Cardiac fibroblast (primary cell): ENCODE results near the gene DKKL1.
"Not testable (repeated sequence)": the region's sequence is repeated elsewhere in the genome, so short reads cannot be mapped to it uniquely, and the experiment has no call there.

Source experiments
- DNase-seq, 2 donors: peaks; one replicate each; pipeline versions ENCODE4 v3.0.0 to v3.0.0-alpha.2; 2010; ENCODE audit warnings: low read depth in 2 of 2
- H3K4me3 ChIP-seq, 2 donors: replicated peaks in 1 of 2; 1 replicate in 1 of 2; 2 replicates in 1 of 2; pipeline ENCODE4 v1.5.1; 2011; ENCODE audit warnings: low read depth in 2 of 2, low read length in 2 of 2, mild to moderate bottlenecking in 2 of 2, moderate library complexity in 1 of 2
- TF ChIP-seq, protein P1 (sequence below): IDR thresholded peaks from one replicate; pipeline ENCODE4 v1.5.1; 2011; ENCODE audit warnings: low read depth, mild to moderate bottlenecking, low read length, inconsistent platforms

DKKL1 gene

DNA sequence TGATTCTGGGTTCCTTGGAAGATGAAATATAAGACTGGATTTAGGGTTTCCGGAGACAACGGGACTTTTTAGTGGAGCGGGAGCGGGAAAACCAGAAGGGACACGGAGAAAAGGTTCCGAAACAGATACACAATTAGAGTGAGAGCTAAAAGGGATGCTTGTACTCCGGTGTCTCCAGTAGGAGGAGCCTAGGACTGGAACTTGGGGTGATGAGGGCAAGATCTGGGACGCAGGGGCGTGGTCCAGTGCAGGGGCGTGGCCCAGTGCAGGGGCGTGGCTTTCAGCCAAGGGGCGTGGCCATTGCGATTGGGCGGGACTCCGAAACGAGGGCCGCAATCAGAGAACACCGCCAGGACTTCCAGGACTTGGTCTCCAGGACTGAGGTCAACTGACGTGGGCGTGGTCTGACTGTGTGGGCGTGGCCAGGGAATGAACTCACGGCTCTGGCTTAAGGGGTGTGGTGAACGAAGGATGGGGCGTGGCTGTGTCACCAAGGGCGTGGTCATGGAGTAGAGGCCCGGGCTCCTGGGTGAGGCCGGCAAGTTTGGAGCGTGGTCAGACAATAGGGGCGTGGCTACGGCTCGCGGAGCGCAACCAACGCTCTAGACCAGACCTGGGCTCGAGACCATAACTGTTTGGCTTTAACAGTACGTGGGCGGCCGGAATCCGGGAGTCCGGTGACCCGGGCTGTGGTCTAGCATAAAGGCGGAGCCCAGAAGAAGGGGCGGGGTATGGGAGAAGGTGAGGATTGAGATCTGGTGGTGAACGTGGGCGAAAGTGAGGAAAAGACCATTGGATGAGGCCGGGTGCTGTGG, at the start of gene DKKL1:
DKKL1 (plus strand) TSS at position 610 of the 815 bp plus-strand sequence; CDS start at position 732, 122 bp downstream.
- TF ChIP-seq, protein P1, sequence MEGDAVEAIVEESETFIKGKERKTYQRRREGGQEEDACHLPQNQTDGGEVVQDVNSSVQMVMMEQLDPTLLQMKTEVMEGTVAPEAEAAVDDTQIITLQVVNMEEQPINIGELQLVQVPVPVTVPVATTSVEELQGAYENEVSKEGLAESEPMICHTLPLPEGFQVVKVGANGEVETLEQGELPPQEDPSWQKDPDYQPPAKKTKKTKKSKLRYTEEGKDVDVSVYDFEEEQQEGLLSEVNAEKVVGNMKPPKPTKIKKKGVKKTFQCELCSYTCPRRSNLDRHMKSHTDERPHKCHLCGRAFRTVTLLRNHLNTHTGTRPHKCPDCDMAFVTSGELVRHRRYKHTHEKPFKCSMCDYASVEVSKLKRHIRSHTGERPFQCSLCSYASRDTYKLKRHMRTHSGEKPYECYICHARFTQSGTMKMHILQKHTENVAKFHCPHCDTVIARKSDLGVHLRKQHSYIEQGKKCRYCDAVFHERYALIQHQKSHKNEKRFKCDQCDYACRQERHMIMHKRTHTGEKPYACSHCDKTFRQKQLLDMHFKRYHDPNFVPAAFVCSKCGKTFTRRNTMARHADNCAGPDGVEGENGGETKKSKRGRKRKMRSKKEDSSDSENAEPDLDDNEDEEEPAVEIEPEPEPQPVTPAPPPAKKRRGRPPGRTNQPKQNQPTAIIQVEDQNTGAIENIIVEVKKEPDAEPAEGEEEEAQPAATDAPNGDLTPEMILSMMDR: no peak
- peak within 1 kb of the TSS; percentile 80 to 93 for H3K4me3 ChIP-seq
- DNase-seq: peak; percentile 100

DNA sequence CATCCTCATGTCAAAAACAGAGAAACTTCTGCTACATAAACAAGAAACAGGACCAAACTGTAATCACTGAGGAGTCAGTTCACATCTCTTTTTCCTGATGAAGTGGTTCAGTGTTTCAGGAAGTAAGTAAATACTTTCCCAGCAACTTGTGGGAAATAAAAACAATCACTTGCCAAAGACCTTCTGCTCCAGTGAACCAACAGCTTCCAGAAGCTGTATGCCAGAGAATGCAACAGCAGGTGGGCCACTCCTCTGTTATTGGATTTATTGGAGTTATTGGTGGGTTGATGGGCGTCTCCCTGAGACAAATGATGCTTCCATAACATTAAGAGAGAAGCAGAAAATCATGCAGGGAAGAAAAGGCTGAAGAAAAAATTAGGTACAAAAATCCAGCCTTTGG, 48.6 kb upstream of the DKKL1 start:
- DNase-seq: no peak
- TF ChIP-seq, protein P1: no peak
- H3K4me3 ChIP-seq: no peak overlapping the region

DNA sequence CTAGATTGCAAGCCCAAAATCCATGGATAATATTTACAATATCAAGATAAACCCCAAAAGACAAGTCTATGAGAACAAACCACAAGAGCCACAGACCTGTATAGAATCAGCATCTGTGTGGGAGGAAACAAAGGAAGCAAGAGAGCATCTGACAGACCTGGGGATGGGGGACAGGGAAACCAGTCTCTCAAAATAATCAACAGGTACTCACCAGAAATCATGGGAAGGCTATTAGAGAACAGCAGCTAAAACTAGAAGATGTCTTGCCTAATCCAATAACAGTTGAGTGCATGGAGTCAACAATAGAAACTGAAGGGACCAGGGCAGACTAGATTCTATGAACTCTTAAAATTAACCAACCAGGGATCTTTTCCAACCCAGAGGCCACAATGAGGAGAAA, 47.4 kb upstream of the DKKL1 start:
- TF ChIP-seq, protein P1: no peak
- peak in 1 of 2 donors; percentile 16 for DNase-seq
- H3K4me3 ChIP-seq: no peak overlapping the region

DNA sequence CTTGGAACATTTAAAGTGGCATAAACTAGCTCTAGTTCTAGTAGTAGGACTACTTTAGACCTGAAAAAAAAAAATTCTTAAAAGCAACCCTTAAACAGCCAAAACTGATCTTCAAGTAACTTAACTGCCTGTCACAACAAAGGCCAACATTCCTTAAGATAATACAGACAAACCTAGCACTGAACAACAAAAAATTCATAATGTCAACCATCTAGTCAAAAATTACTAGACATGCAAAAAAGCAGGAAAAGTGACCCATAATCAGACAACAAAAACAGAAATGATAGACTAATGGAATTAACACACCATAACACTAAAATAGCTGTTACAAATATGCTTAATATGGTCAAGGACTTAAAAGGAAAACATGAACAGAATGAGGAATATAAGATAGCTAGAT, 45.4 kb upstream of the DKKL1 start:
- no peak overlapping the region for H3K4me3 ChIP-seq
- no peak for DNase-seq
- TF ChIP-seq, protein P1: no peak

DNA sequence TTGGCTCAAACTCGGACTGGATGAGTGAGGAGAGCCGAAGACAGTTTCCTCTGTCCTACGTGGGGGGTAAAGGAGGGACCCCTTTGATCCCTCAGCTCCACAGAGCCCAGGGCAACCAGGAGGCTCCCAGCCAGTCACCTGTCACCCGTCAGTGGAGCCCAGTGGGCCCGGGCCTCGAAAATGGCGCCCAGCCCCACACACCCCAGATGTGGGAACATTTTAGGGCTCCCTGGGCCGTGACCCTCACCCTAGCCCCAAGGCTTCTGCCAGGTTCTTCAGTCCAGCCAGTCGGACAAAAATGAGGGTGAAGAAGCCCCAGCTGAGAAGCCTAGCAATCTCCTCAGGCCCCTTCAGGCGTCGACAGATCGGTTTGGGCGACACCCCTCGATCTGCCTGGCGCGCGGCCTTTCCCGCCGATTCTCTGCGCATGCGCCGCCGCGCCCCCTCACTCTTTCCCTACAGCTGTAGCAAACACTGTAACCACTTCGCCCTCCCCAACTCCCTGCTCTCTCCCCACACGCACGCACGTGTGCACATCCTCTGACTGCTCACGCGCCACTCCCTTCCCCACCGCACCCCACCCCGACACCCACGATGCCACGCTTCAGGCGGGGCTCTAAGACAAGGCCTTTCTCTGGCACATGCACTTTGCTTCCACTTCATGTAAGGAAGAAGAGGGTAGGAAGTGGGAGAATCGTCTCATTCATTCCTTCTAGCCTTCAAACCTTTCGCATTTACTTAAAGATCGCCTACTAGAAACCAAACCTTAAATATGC, 38.7 kb upstream of the DKKL1 start, which contains the start of gene SLC6A16:
SLC6A16 (minus strand) TSS at position 391 of the 776 bp plus-strand sequence. CDS start 13,844 bp downstream, outside the sequence.
- TF ChIP-seq, protein P1: no peak
- no peak for DNase-seq
- H3K4me3 ChIP-seq: no peak within 1 kb of the TSS

DNA sequence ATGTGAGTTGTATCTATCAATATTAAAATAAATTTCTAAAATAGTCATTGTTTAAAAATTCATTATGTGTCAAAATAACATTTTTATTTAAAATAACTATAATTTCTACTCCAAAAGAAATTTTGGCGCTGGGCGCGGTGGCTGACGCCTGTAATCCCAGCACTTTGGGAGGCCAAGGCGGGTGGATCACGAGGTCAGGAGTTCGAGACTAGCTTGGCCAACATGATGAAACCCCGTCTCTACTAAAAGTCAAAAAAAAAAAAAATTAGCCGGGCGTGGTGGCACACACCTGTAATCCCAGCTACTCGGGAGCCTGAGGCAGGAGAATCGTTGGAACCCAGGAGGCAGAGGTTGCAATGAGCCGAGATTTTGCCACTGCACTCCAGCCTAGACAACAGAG, 37.9 kb upstream of the DKKL1 start:
- H3K4me3 ChIP-seq, DNase-seq: not testable (repeated sequence)

DNA sequence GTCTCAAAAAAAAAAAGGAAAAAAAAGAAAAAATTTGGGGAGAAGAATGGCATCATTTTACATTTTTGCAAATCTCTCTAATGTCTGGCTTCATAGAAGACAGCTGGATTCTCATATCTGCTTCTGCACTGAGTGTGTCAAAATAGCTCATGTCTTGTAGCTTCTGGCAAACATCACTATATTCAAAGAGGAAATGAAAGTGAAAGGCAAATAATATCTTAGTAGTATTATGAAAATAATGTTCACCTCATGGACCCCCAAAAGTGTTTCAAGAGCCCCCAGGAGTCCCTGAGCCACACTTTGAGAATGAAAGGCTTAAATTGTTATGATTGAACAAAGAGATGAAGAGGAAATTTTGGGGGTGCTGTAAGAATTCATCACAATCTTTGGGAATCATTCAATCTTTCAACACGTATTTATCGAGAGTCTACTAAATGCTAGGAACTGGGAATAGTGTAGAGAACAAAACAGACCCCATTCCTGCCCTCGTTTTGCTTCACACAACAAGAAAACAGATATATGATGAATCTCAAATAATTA, 37.4 kb upstream of the DKKL1 start:
- no peak overlapping the region for H3K4me3 ChIP-seq
- no peak for DNase-seq
- TF ChIP-seq, protein P1: no peak
